Measurements from ENCODE around the gene TP73.

The TP73 gene

GRCh38 chr1:3732434-3733093 is 80.2 kb downstream of the TP73 start:
- no peaks in the 10 kb centered on the region for H3K36me3 ChIP-seq (replicated peaks; ENCODE audit: low read depth, low read length)
- peaks cover 8% of the 10 kb centered on the region for H3K4me1 ChIP-seq (ENCODE audit: low read length)
- TF ChIP-seq CTCF (IDR thresholded peaks at IDR 0.05; ENCODE audit: low read depth, low read length), result no peak
- no peak for TF ChIP-seq EZH2phosphoT487 (IDR thresholded peaks at IDR 0.05; ENCODE audit: low read depth)
- H3K4me3 ChIP-seq (ENCODE audit: low read length), result no peak overlapping the region
- H3K9me3 ChIP-seq (ENCODE audit: insufficient read depth, low read length), result no peaks in the 10 kb centered on the region
- H4K20me1 ChIP-seq (ENCODE audit: insufficient read depth, low read length), result no peaks in the 10 kb centered on the region
- no peak overlapping the region for H3K27ac ChIP-seq (ENCODE audit: low read length)
- no peaks in the 10 kb centered on the region for H3K27me3 ChIP-seq (ENCODE audit: low read depth, low read length)
- no peaks in the 10 kb centered on the region for H3K79me2 ChIP-seq (ENCODE audit: low read length)
- no peak overlapping the region for H2AFZ ChIP-seq (ENCODE audit: low read depth, low read length)
- no peak overlapping the region for H3K9ac ChIP-seq (ENCODE audit: low read length)
- H3K4me2 ChIP-seq (ENCODE audit: low read length), result no peak overlapping the region

- H3K36me3 ChIP-seq (replicated peaks; ENCODE audit: low read depth, low read length), result no peaks in the 10 kb centered on the region
- H3K4me1 ChIP-seq (ENCODE audit: low read length), result peaks cover 8% of the 10 kb centered on the region
- no peak overlapping the region for H3K27ac ChIP-seq (ENCODE audit: low read length)
- no peak overlapping the region for H3K4me2 ChIP-seq (ENCODE audit: low read length)
- no peak for TF ChIP-seq EZH2phosphoT487 (IDR thresholded peaks at IDR 0.05; ENCODE audit: low read depth)
- TF ChIP-seq CTCF (IDR thresholded peaks at IDR 0.05; ENCODE audit: low read depth, low read length), result no peak
- H3K79me2 ChIP-seq (ENCODE audit: low read length), result no peaks in the 10 kb centered on the region
- no peak overlapping the region for H2AFZ ChIP-seq (ENCODE audit: low read depth, low read length)
- no peaks in the 10 kb centered on the region for H3K9me3 ChIP-seq (ENCODE audit: insufficient read depth, low read length)
- H4K20me1 ChIP-seq (ENCODE audit: insufficient read depth, low read length), result no peaks in the 10 kb centered on the region
- H3K4me3 ChIP-seq (ENCODE audit: low read length), result no peak overlapping the region
- H3K27me3 ChIP-seq (ENCODE audit: low read depth, low read length), result no peaks in the 10 kb centered on the region
- H3K9ac ChIP-seq (ENCODE audit: low read length), result no peak overlapping the region
Measured at GRCh38 chr1:3733094-3733882, 81.0 kb downstream of the TP73 start.

- no peaks in the 10 kb centered on the region for H3K79me2 ChIP-seq (ENCODE audit: low read length)
- H3K27ac ChIP-seq (ENCODE audit: low read length), result no peak overlapping the region
- no peaks in the 10 kb centered on the region for H3K36me3 ChIP-seq (replicated peaks; ENCODE audit: low read depth, low read length)
- H3K4me2 ChIP-seq (ENCODE audit: low read length), result no peak overlapping the region
- no peak for TF ChIP-seq CTCF (IDR thresholded peaks at IDR 0.05; ENCODE audit: low read depth, low read length)
- TF ChIP-seq EZH2phosphoT487 (IDR thresholded peaks at IDR 0.05; ENCODE audit: low read depth), result no peak
- H3K27me3 ChIP-seq (ENCODE audit: low read depth, low read length), result no peaks in the 10 kb centered on the region
- no peak overlapping the region for H2AFZ ChIP-seq (ENCODE audit: low read depth, low read length)
- H3K9ac ChIP-seq (ENCODE audit: low read length), result no peak overlapping the region
- no peaks in the 10 kb centered on the region for H4K20me1 ChIP-seq (ENCODE audit: insufficient read depth, low read length)
- peaks cover 8% of the 10 kb centered on the region for H3K4me1 ChIP-seq (ENCODE audit: low read length)
- H3K4me3 ChIP-seq (ENCODE audit: low read length), result no peak overlapping the region
- no peaks in the 10 kb centered on the region for H3K9me3 ChIP-seq (ENCODE audit: insufficient read depth, low read length)
Measured at GRCh38 chr1:3733883-3734589, 81.7 kb downstream of the TP73 start.

DNA sequence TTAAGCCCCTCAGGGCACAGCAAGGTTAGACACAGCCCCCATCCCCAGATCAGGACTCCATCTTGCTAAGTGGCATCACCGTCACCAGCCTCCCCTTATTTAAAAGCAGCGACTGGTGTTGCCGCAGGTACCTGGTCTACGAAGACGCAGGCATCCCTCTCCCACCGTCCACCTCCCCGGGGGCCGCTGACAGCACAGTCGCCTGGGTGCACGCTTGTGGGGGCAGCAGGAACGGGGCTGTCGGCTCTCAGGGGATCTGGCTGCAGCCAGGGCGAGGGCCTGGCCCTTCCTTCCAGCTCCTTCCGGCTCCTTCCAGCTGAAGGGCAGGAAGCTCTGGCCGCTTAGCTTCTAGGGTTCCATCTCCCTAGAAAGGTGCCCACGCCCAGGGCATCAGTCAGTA is 82.3 kb downstream of the TP73 start:
- TF ChIP-seq CTCF (IDR thresholded peaks at IDR 0.05; ENCODE audit: low read depth, low read length), result no peak
- TF ChIP-seq EZH2phosphoT487 (IDR thresholded peaks at IDR 0.05; ENCODE audit: low read depth), result no peak
- Histone ChIP-seq H3K27me3 (ENCODE audit: low read depth, low read length) (no peaks in the 10 kb centered on the region), H3K4me1 (ENCODE audit: low read length) (peaks cover 8% of the 10 kb centered on the region), H4K20me1 (ENCODE audit: insufficient read depth, low read length) (no peaks in the 10 kb centered on the region), H3K4me2 (ENCODE audit: low read length) (no peak overlapping the region), H3K9ac (ENCODE audit: low read length) (no peak overlapping the region), H2AFZ (ENCODE audit: low read depth, low read length) (no peak overlapping the region), H3K36me3 (replicated peaks; ENCODE audit: low read depth, low read length) (no peaks in the 10 kb centered on the region), H3K4me3 (ENCODE audit: low read length) (no peak overlapping the region), H3K27ac (ENCODE audit: low read length) (no peak overlapping the region), H3K9me3 (ENCODE audit: insufficient read depth, low read length) (no peaks in the 10 kb centered on the region), H3K79me2 (ENCODE audit: low read length) (no peaks in the 10 kb centered on the region)
